SJSA1 (cell line): Measurements from ENCODE around the gene LCN2. TPM values are rescaled to one million over a fixed set of nuclear protein-coding genes. Genes with fewer than 3 reads are reported as not detected.
A peak's percentile ranks its signal among the peaks of the same experiment; 100 is the strongest.

ENCODE experiments used
- DNase-seq, 2 experiments: peaks; one replicate each; pipeline ENCODE4 v3.0.0-alpha.2; 2015 to 2020; ENCODE audit warnings: low spot score in 2 of 2, low read depth in 1 of 2
- H3K27ac ChIP-seq: fragments of 250-450 bp; sonication (Bioruptor Pico); 2 replicates; pipeline ENCODE4 v1.5.1; 2020; ENCODE audit warnings: mild to moderate bottlenecking, moderate library complexity
- H3K27me3 ChIP-seq: fragments of 250-450 bp; sonication (Bioruptor Pico); replicated peaks from 2 replicates; pipeline ENCODE4 v1.5.1; 2020; ENCODE audit warnings: mild to moderate bottlenecking, moderate library complexity
- H3K36me3 ChIP-seq: fragments of 250-450 bp; sonication (Bioruptor Pico); 2 replicates; pipeline ENCODE4 v1.5.1; 2020; ENCODE audit warnings: mild to moderate bottlenecking
- H3K4me1 ChIP-seq: fragments of 250-450 bp; sonication (Bioruptor Pico); replicated peaks from 2 replicates; pipeline ENCODE4 v1.6.1; 2021; ENCODE audit warnings: mild to moderate bottlenecking
- H3K4me3 ChIP-seq: fragments of 250-450 bp; sonication (Bioruptor Pico); 2 replicates; pipeline ENCODE4 v1.5.1; 2020; ENCODE audit warnings: mild to moderate bottlenecking
- H3K9me3 ChIP-seq: fragments of 250-450 bp; sonication (Bioruptor Pico); replicated peaks from 2 replicates; pipeline ENCODE4 v1.5.1; 2020; ENCODE audit warnings: mild to moderate bottlenecking
- total RNA-seq: library from RNA; depleted of rRNA; stranded (reverse); fragments of >200 nt; shearing (Covaris generic); gene quantifications from 2 replicates; pipeline ENCODE4 v1.2.3, GENCODE V29; 2014; rRNA removed

LCN2 gene
- total RNA-seq, 1 experiment from 2014 or later, result not detected

DNA sequence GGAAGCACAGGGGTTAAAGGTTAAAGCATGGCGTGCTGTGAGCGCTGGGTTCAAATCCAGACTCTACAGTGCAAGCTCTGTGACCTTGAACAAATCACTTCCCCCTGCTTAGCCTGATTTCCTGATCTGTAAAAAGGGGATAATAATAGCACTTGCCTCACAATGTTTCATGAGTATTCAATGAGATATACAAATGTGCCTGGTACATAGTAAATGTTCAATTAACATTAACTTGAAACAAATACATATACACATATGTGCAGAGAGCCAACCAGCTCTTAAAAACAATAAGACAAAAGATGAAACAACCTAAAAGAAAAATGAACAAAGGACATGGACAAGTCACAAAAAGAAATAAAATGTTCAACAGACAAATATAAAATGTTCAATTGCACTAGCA lies 38.1 kb downstream of the LCN2 start:
- Histone ChIP-seq H3K36me3 (peaks cover 63% of the 10 kb centered on the region), H3K27me3 (no peaks in the 10 kb centered on the region), H3K9me3 (no peaks in the 10 kb centered on the region), H3K4me1 (peaks cover 11% of the 10 kb centered on the region), H3K27ac (no peak overlapping the region), H3K4me3 (no peak overlapping the region)
- no peak for DNase-seq

DNA sequence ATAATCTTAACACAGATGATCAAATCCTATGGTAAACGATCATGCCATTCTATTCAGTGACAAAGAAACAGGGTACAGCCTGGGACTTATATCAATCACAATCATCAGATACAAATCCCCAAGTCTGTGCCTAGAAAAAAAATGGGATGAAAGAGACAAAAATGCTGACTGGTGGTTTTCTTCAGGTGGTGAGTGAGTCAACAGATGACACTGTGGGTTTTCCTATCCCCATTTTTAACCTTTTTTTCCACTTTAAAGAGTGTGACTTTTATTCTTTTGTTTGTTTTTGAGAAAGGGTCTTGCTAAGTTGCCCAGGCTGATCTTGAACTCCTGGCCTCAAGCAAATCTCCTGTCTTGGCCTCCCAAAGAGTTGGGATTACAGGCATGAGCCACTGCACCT lies 39.0 kb downstream of the LCN2 start:
- no peak for DNase-seq
- H3K4me3 ChIP-seq, result no peak overlapping the region
- no peaks in the 10 kb centered on the region for H3K27me3 ChIP-seq
- H3K27ac ChIP-seq, result no peak overlapping the region
- peaks cover 19% of the 10 kb centered on the region for H3K4me1 ChIP-seq
- peaks cover 59% of the 10 kb centered on the region for H3K36me3 ChIP-seq
- no peaks in the 10 kb centered on the region for H3K9me3 ChIP-seq

DNA sequence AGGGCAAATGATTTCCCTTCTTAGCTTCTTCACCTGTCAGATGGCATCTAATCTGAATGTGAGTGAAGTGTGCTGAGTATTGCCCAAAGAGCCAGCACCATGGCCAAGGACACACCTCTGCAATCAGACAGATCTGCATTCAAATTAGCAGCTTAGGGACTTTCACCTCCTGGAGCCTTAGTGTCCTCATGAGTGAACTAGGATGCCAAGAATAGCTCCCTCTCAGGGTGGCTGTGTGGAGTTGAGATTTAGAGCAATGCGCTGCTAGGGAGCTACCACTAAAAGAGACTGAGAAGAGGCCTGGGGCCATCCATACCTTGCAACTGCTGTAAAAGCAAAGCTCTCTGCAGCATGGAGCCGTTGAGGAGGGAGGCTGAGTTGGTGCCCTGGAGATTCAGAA lies 40.8 kb downstream of the LCN2 start:
- H3K27me3 ChIP-seq, result no peaks in the 10 kb centered on the region

DNA sequence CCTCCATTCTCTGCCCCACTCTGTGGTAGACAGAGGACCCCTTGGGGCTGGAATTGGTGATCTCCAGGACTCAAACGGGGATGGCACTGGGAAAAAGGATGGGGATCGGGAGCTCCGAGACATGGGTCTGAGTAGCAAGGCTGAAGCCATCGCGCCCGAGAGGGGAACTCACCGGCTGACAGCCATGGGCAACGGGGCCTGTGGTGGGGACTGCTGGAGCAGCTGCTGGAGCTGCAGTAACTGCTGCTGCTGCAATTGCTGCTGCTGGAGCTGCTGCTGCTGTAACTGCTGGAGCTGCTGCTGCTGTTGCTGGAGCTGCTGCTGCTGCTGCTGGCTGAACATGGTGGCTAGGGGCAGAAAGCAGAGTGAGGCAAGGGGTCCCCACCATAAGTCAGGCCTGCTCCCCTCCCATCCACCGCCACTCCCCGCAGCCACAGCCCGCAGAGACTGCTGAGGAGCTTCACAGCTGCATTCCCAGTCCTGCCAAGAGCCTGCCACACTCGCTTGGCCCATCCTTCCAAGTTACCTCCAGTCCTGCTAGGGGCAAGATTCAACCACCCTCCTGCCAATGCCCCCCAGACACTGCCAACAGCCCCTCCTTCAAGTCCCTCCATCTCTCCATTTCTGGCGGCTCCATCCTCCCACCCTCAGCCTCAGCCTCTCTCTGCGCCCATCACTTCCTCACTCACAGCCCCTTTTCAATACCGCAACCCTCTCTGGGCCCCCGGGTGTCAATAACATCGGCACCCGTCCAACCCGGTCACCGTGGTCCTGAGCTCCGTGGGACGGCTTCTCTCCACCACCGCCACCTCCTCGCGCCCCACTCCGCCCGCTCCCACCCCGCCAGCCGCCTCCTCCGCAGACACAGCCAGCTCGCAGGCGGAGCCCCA lies 41.5 kb downstream of the LCN2 start:
- peak overlapping the region; percentile 51 for H3K27ac ChIP-seq
- H3K27me3 ChIP-seq, result no peaks in the 10 kb centered on the region
- H3K9me3 ChIP-seq, result no peaks in the 10 kb centered on the region
- H3K4me1 ChIP-seq, result peaks cover 21% of the 10 kb centered on the region
- H3K4me3 ChIP-seq, result peak overlapping the region; percentile 70
- peak in 1 of 2 experiments; percentile 31 for DNase-seq
- peaks cover 39% of the 10 kb centered on the region for H3K36me3 ChIP-seq

More for the DNA sequence above, 40.8 kb downstream of the LCN2 start:
- Histone ChIP-seq H3K4me1 (peaks cover 21% of the 10 kb centered on the region), H3K9me3 (no peaks in the 10 kb centered on the region), H3K27ac (no peak overlapping the region), H3K4me3 (no peak overlapping the region), H3K36me3 (peaks cover 45% of the 10 kb centered on the region)
- DNase-seq, result no peak

DNA sequence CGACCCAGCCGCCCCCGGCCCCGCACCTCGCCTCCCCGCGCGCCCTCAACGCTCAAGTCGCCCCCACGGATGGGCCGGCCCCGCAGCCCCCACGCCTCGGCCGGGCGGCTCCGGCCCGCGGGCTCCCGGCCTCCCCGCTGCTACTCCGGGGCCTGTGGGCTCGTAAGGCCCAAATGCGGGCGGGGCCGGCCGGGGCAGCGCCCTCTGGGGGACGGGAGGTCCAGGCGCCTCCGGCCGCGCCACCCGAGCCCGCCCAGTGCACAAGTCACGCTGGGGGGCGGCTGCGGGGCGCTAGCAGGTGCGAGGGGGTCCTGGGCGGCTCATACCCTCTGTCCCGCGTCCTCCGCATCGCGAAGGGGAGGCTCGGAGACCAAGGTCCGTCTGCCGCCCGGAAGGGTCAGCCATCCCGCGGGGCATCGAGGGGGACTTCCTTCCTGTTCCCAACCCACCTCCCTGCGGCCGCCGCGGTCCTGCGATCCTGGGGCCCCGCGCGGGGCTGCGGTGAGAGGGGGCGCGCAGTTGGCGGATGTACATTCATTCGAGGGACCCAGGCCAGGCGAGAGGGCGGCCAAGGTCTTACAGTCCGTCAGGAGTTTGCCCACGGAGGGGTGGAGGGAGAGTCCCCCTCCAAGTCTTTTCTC lies 42.3 kb downstream of the LCN2 start, which contains the start of gene CIZ1:
Gene CIZ1, minus strand, starts transcription at position 167 of the 641 bp plus-strand sequence. CDS start 715 bp downstream, outside the sequence.
- H3K9me3 ChIP-seq, result no peaks in the 10 kb centered on the region
- DNase-seq, result peak; percentile 70 to 76

DNA sequence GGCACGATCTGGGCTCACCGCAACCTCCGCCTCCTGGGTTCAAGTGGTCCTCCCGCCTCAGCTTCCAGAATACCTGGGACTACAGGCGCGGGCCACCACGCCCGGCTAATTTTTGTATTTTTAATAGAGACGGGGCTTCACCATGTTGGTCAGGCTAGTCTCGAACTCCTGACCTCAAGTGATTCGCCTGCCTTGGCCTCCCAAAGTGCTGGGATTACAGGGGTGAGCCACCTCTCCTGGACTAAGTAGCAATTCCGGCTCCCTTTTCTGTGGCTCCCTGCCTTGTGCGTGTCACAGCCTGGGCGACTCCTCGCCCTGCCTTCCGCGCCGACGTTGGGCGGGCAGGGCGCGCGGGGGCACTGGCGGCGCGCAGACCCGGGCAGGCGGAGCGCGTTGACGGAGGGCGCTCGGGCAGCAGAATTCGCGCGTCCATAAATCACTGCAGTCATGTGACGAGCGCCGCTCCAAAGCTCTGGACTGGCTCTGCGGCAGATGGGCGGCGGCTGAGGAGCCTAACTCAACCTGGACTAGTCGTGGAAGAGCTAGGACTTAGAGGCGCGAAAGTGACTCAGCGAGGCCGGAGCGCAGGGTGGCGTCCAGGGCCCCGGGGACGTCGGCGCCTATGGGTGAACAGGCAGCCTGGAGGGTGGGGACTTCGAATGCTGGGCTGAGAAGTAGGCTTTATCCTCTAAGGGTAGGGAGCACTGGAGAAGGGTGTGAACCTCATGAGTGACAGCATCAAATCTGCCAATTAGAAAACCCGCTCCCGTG lies 43.5 kb downstream of the LCN2 start:
- peak; percentile 89 to 94 for DNase-seq
- no peaks in the 10 kb centered on the region for H3K9me3 ChIP-seq
- peaks cover 21% of the 10 kb centered on the region for H3K4me1 ChIP-seq
- H3K27me3 ChIP-seq, result no peaks in the 10 kb centered on the region
- peak overlapping the region; percentile 16 for H3K4me3 ChIP-seq
- H3K36me3 ChIP-seq, result peaks cover 31% of the 10 kb centered on the region
- H3K27ac ChIP-seq, result peak overlapping the region; percentile 29

More for the DNA sequence above, 42.3 kb downstream of the LCN2 start, which contains the start of gene CIZ1:
- peaks cover 37% of the 10 kb centered on the region for H3K36me3 ChIP-seq
- H3K4me3 ChIP-seq, result peak within 1 kb of the TSS; percentile 70
- H3K27me3 ChIP-seq, result no peaks in the 10 kb centered on the region
- peaks cover 21% of the 10 kb centered on the region for H3K4me1 ChIP-seq
- H3K27ac ChIP-seq, result peak within 1 kb of the TSS; percentile 51

DNA sequence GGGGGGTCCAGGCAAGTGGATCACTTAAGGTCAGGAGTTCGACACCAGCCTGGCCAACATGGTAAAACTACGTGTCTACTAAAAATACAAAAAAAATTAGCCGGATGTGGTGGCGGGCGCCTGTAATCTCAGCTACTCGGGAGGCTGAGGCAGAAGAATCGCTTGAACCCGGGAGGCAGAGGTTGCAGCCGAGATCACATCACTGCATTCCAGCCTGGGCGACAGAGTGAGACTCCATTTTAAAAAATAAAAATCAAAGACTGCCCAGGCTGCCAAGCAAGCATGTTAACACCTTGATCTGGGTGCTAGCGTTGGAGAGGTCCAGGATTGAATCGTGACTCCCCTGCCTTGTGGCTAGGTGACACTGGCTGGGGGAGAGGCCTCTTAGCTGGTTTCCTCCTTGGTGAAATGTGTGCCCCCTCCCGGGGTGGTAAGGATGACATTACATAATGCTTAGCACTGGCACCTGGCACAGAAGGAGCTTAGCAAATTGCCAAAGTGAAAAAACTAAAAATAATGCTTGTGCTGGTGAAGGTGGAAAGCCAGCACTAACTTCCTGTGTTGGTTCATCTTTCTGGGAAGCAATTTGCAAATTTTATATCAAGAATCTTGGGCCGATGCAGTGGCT lies 44.3 kb downstream of the LCN2 start:
- Histone ChIP-seq H3K4me1 (peaks cover 21% of the 10 kb centered on the region), H3K27me3 (no peaks in the 10 kb centered on the region), H3K27ac (peak overlapping the region; percentile 29), H3K36me3 (peaks cover 26% of the 10 kb centered on the region), H3K4me3 (no peak overlapping the region), H3K9me3 (no peaks in the 10 kb centered on the region)
- no peak for DNase-seq

DNA sequence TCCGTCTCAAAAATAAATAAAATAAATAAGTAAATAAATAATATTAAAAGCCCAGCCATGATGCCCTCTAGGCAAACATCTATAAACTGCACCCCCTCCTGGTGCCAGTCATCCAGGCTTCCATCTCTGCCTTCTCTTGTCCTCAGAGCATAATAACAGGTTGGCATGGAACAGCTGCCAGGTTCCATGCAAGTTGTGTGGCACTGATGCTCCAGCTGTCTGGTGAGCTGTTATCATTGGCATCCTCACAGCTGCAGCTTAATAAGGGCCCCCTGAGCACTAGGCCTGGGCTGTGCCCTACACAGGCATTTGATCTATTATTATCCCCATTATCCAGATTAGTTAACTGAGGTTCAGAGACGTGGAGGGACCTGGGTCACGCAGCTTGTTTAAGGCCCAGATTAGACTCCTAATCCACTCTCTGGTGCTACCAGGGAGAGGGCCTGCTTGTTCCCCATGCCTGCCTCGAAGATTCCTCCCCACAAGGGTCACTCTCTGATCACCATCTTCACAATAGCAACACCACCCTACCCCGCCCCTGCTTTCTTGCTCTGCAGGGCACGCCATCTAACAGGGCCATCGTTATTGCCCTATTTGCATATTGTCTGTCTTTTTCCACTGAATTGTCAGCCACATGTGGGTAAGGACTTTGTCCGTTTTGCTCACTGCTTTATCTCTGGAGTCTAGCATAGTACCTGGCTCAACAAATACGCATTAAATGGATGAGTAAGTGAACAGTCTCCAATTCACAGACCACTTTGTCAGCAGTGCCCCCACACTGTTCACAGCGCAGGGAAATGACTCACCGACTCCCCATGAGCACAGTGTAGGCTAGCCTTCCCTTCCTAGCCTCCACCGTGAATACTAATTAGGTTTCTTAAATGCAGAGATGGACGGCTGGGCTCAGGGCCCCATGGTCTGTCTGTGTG lies 52.5 kb downstream of the LCN2 start:
- Histone ChIP-seq H3K4me1 (peaks cover 21% of the 10 kb centered on the region), H3K9me3 (peaks cover 5% of the 10 kb centered on the region; the same call in 1 of the 2 replicates), H3K27ac (no peak overlapping the region), H3K27me3 (no peaks in the 10 kb centered on the region), H3K4me3 (no peak overlapping the region), H3K36me3 (no peaks in the 10 kb centered on the region)
- DNase-seq, result no peak

DNA sequence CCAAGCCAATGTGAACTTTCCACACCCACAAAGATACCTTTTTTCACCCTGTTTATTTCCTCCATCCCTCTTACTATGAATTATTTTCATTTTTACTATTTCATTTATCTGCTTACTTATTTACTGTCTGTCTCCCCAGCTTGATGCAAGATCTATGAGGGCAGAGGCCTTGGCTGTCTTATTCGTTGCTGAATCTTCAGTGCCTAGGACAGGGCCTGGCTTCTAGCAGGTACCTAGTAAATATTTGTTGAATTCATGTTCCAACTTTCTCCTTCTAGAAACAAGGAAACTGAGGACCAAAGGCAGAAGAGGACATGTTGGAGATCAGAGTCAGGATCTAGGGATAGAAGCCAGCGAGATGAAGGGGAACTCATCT lies 53.4 kb downstream of the LCN2 start:
- H3K27ac ChIP-seq, result no peak overlapping the region
- H3K4me1 ChIP-seq, result peaks cover 21% of the 10 kb centered on the region
- H3K4me3 ChIP-seq, result peak overlapping the region; percentile 67; the same call in 1 of the 2 replicates

More for the DNA sequence above, 53.4 kb downstream of the LCN2 start:
- Histone ChIP-seq H3K9me3 (peaks cover 5% of the 10 kb centered on the region; the same call in 1 of the 2 replicates), H3K36me3 (no peaks in the 10 kb centered on the region), H3K27me3 (no peaks in the 10 kb centered on the region)
- DNase-seq, result no peak

Other genes starting within 250 kb of the LCN2 start
- gene ST6GALNAC6, start 249.8 kb upstream of the LCN2 start, total RNA-seq, result 37.0 and 42.9 TPM in 2 replicates
- 26.5 and 43.5 TPM in 2 replicates for gene ST6GALNAC4, start 232.4 kb upstream of the LCN2 start, total RNA-seq
- gene PIP5KL1, start 218.7 kb upstream of the LCN2 start, total RNA-seq, result 1.6 and 18.4 TPM in 2 replicates
- gene DPM2, start 211.6 kb upstream of the LCN2 start, total RNA-seq, result 20.4 and 24.5 TPM in 2 replicates
- 3.5 and 4.6 TPM in 2 replicates for gene EEIG1, start 168.5 kb upstream of the LCN2 start, total RNA-seq
- gene NAIF1, start 82.1 kb upstream of the LCN2 start, total RNA-seq, result 12.4 and 30.0 TPM in 2 replicates
- gene SLC25A25, start 81.2 kb upstream of the LCN2 start, total RNA-seq, result 28.7 and 30.8 TPM in 2 replicates
- 37.9 and 41.4 TPM in 2 replicates for gene PTGES2, start 21.7 kb upstream of the LCN2 start, total RNA-seq
- gene BBLN, start 10.8 kb downstream of the LCN2 start, total RNA-seq, result 96.6 and 112 TPM in 2 replicates
- gene CIZ1, start 42.1 kb downstream of the LCN2 start, total RNA-seq, result 38.2 and 38.8 TPM in 2 replicates
- gene DNM1, start 53.9 kb downstream of the LCN2 start, total RNA-seq, result 2.2 and 2.5 TPM in 2 replicates
- 76.2 and 78.6 TPM in 2 replicates for gene GOLGA2, start 126.6 kb downstream of the LCN2 start, total RNA-seq
- 25.4 and 26.7 TPM in 2 replicates for gene SWI5, start 126.8 kb downstream of the LCN2 start, total RNA-seq
- gene TRUB2, start 173.0 kb downstream of the LCN2 start, total RNA-seq, result 8.4 and 18.3 TPM in 2 replicates
- 27.8 and 36.6 TPM in 2 replicates for gene COQ4, start 173.4 kb downstream of the LCN2 start, total RNA-seq
- gene SLC27A4, start 191.1 kb downstream of the LCN2 start, total RNA-seq, result 23.3 and 26.4 TPM in 2 replicates
- gene URM1, start 221.9 kb downstream of the LCN2 start, total RNA-seq, result 22.7 and 35.0 TPM in 2 replicates